Mesenchymal stem cell (in vitro differentiated cells and primary cell): ENCODE measurements around the gene TNNT1.
A peak's percentile ranks its signal among the peaks of the same experiment; 100 is the strongest.

Source experiments
- DNase-seq: peaks from one replicate; pipeline ENCODE4 v3.0.0-alpha.2; 2013
- H2AFZ ChIP-seq: one replicate; pipeline ENCODE4 v1.6.1; 2013; ENCODE audit warnings: low read depth, mild to moderate bottlenecking, control low read depth, inconsistent platforms, low read length, moderate library complexity
- H2AK5ac ChIP-seq: 2 replicates; pipeline ENCODE4 v1.6.1; 2013; ENCODE audit warnings: low read length, moderate library complexity, mild to moderate bottlenecking, inconsistent platforms; ENCODE audit not compliant: severe bottlenecking
- H2BK120ac ChIP-seq: one replicate; pipeline ENCODE4 v1.6.1; 2013; ENCODE audit warnings: low read depth, mild to moderate bottlenecking, inconsistent platforms, low read length, moderate library complexity
- H2BK12ac ChIP-seq, 2 experiments: one replicate each; pipeline ENCODE4 v1.6.1; 2013; ENCODE audit warnings: inconsistent platforms in 2 of 2, low read length in 2 of 2, mild to moderate bottlenecking in 2 of 2, moderate library complexity in 2 of 2, control low read depth in 1 of 2
- H2BK15ac ChIP-seq: one replicate; pipeline ENCODE4 v1.6.1; 2013; ENCODE audit warnings: mild to moderate bottlenecking, low read depth, inconsistent platforms; ENCODE audit not compliant: poor library complexity, severe bottlenecking
- H2BK5ac ChIP-seq: 2 replicates; pipeline ENCODE4 v1.6.1; 2013; ENCODE audit warnings: low read depth, mild to moderate bottlenecking, low read length, control low read depth, inconsistent platforms; ENCODE audit not compliant: poor library complexity, severe bottlenecking
- H3K14ac ChIP-seq, 2 experiments: one replicate each; pipeline ENCODE4 v1.6.1; 2013; ENCODE audit warnings: inconsistent platforms in 2 of 2, low read length in 2 of 2, control low read depth in 1 of 2, mild to moderate bottlenecking in 1 of 2, moderate library complexity in 1 of 2
- H3K18ac ChIP-seq, 2 experiments: one replicate each; pipeline ENCODE4 v1.6.1; 2013; ENCODE audit warnings: inconsistent platforms in 2 of 2, low read length in 2 of 2, control low read depth in 1 of 2, low read depth in 1 of 2, mild to moderate bottlenecking in 1 of 2
- H3K23ac ChIP-seq, 2 experiments: one replicate each; pipeline ENCODE4 v1.6.1; 2013; ENCODE audit warnings: inconsistent platforms in 2 of 2, low read length in 2 of 2, mild to moderate bottlenecking in 2 of 2, moderate library complexity in 2 of 2, control low read depth in 1 of 2
- H3K27ac ChIP-seq: 2 replicates; pipeline ENCODE4 v1.5.1; 2013; ENCODE audit warnings: mild to moderate bottlenecking, moderate library complexity, low read length, control low read depth, inconsistent platforms; ENCODE audit not compliant: poor library complexity, severe bottlenecking
- H3K27me3 ChIP-seq, 2 experiments: 2 replicates each; pipeline versions ENCODE4 v1.6.1 to v1.7.0; 2013; ENCODE audit warnings: low read length in 2 of 2, mild to moderate bottlenecking in 2 of 2, moderate library complexity in 2 of 2, control low read depth in 1 of 2, inconsistent platforms in 1 of 2; ENCODE audit not compliant: control insufficient read depth in 1 of 2, insufficient read depth in 1 of 2
- H3K36me3 ChIP-seq, 2 experiments: 2 replicates each; pipeline versions ENCODE4 v1.6.1 to v1.7.0; 2013; ENCODE audit warnings: low read length in 2 of 2, control low read depth in 1 of 2, inconsistent platforms in 1 of 2, low read depth in 1 of 2, mild to moderate bottlenecking in 1 of 2; ENCODE audit not compliant: insufficient read depth in 2 of 2, control insufficient read depth in 1 of 2
- H3K4ac ChIP-seq, 2 experiments: one replicate each; pipeline ENCODE4 v1.6.1; 2013; ENCODE audit warnings: inconsistent platforms in 2 of 2, low read length in 2 of 2, mild to moderate bottlenecking in 2 of 2, moderate library complexity in 2 of 2, control low read depth in 1 of 2, low read depth in 1 of 2
- H3K4me1 ChIP-seq: 2 replicates; pipeline ENCODE4 v1.6.1; 2013; ENCODE audit warnings: low read depth, low read length, control low read depth; ENCODE audit not compliant: control insufficient read depth, insufficient read depth
- H3K4me2 ChIP-seq: 2 replicates; pipeline ENCODE4 v1.6.1; 2013; ENCODE audit warnings: low read length, mild to moderate bottlenecking, inconsistent platforms; ENCODE audit not compliant: poor library complexity, severe bottlenecking
- H3K4me3 ChIP-seq, 2 experiments: 2 replicates each; pipeline versions ENCODE4 v1.5.1 to v1.7.0; 2013; ENCODE audit warnings: low read length in 2 of 2, mild to moderate bottlenecking in 2 of 2, control low read depth in 1 of 2, low read depth in 1 of 2; ENCODE audit not compliant: insufficient read depth in 1 of 2
- H3K79me1 ChIP-seq: replicated peaks from 2 replicates; pipeline ENCODE4 v1.6.1; 2013; ENCODE audit warnings: mild to moderate bottlenecking, control low read depth, low read length, inconsistent platforms; ENCODE audit not compliant: poor library complexity, severe bottlenecking
- H3K9ac ChIP-seq: 2 replicates; pipeline ENCODE4 v1.7.0; 2013; ENCODE audit warnings: mild to moderate bottlenecking, low read length, moderate library complexity
- H3K9me3 ChIP-seq: 2 replicates; pipeline ENCODE4 v1.7.0; 2013; ENCODE audit warnings: mild to moderate bottlenecking, low read length; ENCODE audit not compliant: control insufficient read depth
- H4K8ac ChIP-seq: one replicate; pipeline ENCODE4 v1.6.1; 2013; ENCODE audit warnings: inconsistent platforms, mild to moderate bottlenecking, low read length, moderate library complexity
- H4K91ac ChIP-seq: one replicate; pipeline ENCODE4 v1.6.1; 2013; ENCODE audit warnings: mild to moderate bottlenecking, low read length, inconsistent platforms
- WGBS: methylation state at CpG from one replicate; pipeline ENCODE4 v1.1.7; 2013; ENCODE audit warnings: mixed read lengths; 5-methylcytosine and 5-hydroxymethylcytosine counted together

TNNT1 gene

DNA sequence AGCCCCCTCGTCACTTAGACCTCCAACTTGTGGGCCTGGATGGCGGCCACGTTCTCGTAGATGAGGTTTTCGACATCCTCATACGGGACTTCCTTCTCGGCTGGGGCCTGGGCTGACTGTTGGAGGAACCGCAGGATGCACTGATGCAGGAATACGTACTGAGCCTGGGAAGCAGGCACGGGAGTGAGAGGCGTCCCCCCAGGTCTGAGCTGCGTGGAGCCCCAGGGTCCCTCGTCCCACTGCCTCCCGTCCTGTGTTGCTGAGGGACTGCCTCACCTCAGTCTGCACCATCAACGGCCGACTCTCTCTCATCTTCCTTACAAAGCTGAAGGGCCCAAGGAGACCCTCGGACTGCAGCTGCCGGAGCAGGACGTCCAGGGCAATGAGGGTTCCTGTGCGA is 32.7 kb upstream of the TNNT1 start:
- Histone ChIP-seq H2AFZ (no peak overlapping the region), H3K36me3 (peaks cover 0 to 13% of the 10 kb centered on the region in 2 experiments), H3K4me1 (peaks cover 16% of the 10 kb centered on the region), H3K18ac (no peak overlapping the region), H3K4me3 (no peak overlapping the region), H3K9ac (no peak overlapping the region), H2BK12ac (no peak overlapping the region), H3K79me1 (no peaks in the 10 kb centered on the region), H2AK5ac (no peak overlapping the region), H3K27ac (no peak overlapping the region), H3K9me3 (no peaks in the 10 kb centered on the region), H2BK120ac (no peak overlapping the region), H3K14ac (no peak overlapping the region), H3K23ac (no peak overlapping the region), H4K91ac (no peak overlapping the region), H4K8ac (no peak overlapping the region), H3K4me2 (no peak overlapping the region), H2BK15ac (no peak overlapping the region), H3K4ac (no peak overlapping the region), H3K27me3 (peaks cover 6 to 71% of the 10 kb centered on the region in 2 experiments), H2BK5ac (no peak overlapping the region)
- 79% methylated on average over 20 of the region's 20 CpGs for WGBS
- DNase-seq, result no peak

- H2BK120ac ChIP-seq, result no peak within 1 kb of the TSS
- peaks cover 16% of the 10 kb centered on the region for H3K4me1 ChIP-seq
- no peaks in the 10 kb centered on the region for H3K9me3 ChIP-seq
- H3K9ac ChIP-seq, result peak within 1 kb of the TSS; percentile 60
- no peaks in the 10 kb centered on the region for H3K79me1 ChIP-seq
- no peak within 1 kb of the TSS for H3K27ac ChIP-seq
- no peak within 1 kb of the TSS for H2AK5ac ChIP-seq
- H3K27me3 ChIP-seq, result peaks cover 6 to 78% of the 10 kb centered on the region in 2 experiments
- peak within 1 kb of the TSS; percentile 81 for H3K4me2 ChIP-seq
- no peak within 1 kb of the TSS for H3K14ac ChIP-seq
- no peak within 1 kb of the TSS for H4K8ac ChIP-seq
- H4K91ac ChIP-seq, result no peak within 1 kb of the TSS
- no peak within 1 kb of the TSS for H2BK15ac ChIP-seq
- peak within 1 kb of the TSS in 1 of 2 experiments; percentile 49 for H3K18ac ChIP-seq
- 9% methylated on average over 35 of the region's 68 CpGs for WGBS
- H3K36me3 ChIP-seq, result peaks cover 0 to 14% of the 10 kb centered on the region in 2 experiments
- H3K23ac ChIP-seq, result no peak within 1 kb of the TSS
- DNase-seq, result no peak
- no peak within 1 kb of the TSS for H2BK12ac ChIP-seq
- H3K4ac ChIP-seq, result no peak within 1 kb of the TSS
- H2AFZ ChIP-seq, result peak within 1 kb of the TSS; percentile 68
- no peak within 1 kb of the TSS for H2BK5ac ChIP-seq
- peak within 1 kb of the TSS; percentile 41 to 68 for H3K4me3 ChIP-seq
Measured at GRCh38 chr19:55179606-55180484, 30.8 kb upstream of the TNNT1 start, which contains the start of gene SYT5. SYT5 (minus strand) TSS chr19:55180289; CDS start chr19:55179041, 1,248 bp downstream.

GRCh38 chr19:55178781-55179599 is 30.0 kb upstream of the TNNT1 start:
- H3K23ac ChIP-seq, result no peak overlapping the region
- WGBS, result 6% methylated on average over 56 of the region's 61 CpGs

GRCh38 chr19:55176076-55176475 is 27.1 kb upstream of the TNNT1 start:
- Histone ChIP-seq H3K27me3 (peaks cover 8 to 92% of the 10 kb centered on the region in 2 experiments), H3K14ac (no peak overlapping the region), H3K27ac (no peak overlapping the region), H3K36me3 (peaks cover 0 to 14% of the 10 kb centered on the region in 2 experiments), H3K79me1 (no peaks in the 10 kb centered on the region), H2AFZ (no peak overlapping the region), H4K8ac (no peak overlapping the region), H3K4me2 (no peak overlapping the region), H3K4me1 (peaks cover 28% of the 10 kb centered on the region), H2BK15ac (no peak overlapping the region), H3K9me3 (no peaks in the 10 kb centered on the region), H3K9ac (no peak overlapping the region), H3K18ac (no peak overlapping the region), H2BK120ac (no peak overlapping the region), H3K23ac (no peak overlapping the region), H3K4ac (no peak overlapping the region), H2BK12ac (no peak overlapping the region), H3K4me3 (no peak overlapping the region), H4K91ac (no peak overlapping the region), H2AK5ac (no peak overlapping the region), H2BK5ac (no peak overlapping the region)
- WGBS, result 47% methylated on average over 2 of the region's 2 CpGs
- no peak for DNase-seq

More at GRCh38 chr19:55178781-55179599, 30.0 kb upstream of the TNNT1 start:
- Histone ChIP-seq H3K79me1 (no peaks in the 10 kb centered on the region), H4K8ac (no peak overlapping the region), H3K18ac (peak overlapping the region in 1 of 2 experiments; percentile 49), H3K27ac (no peak overlapping the region), H4K91ac (no peak overlapping the region), H3K14ac (no peak overlapping the region), H3K4me2 (peak overlapping the region; percentile 81), H3K36me3 (peaks cover 0 to 14% of the 10 kb centered on the region in 2 experiments), H2BK120ac (no peak overlapping the region), H2AK5ac (no peak overlapping the region), H3K9ac (peak overlapping the region; percentile 60), H3K4ac (no peak overlapping the region), H2BK15ac (no peak overlapping the region), H3K9me3 (no peaks in the 10 kb centered on the region), H2BK5ac (no peak overlapping the region), H3K27me3 (peaks cover 6 to 86% of the 10 kb centered on the region in 2 experiments), H3K4me1 (peaks cover 16% of the 10 kb centered on the region), H2AFZ (peak overlapping the region; percentile 68), H2BK12ac (no peak overlapping the region), H3K4me3 (peak overlapping the region; percentile 41 to 68)
- peak; percentile 91 for DNase-seq
